ENCODE data around the gene LCNL1.
"Not testable (repeated sequence)": the region's sequence is repeated elsewhere in the genome, so short reads cannot be mapped to it uniquely, and the experiment has no call there.

The LCNL1 gene

DNA sequence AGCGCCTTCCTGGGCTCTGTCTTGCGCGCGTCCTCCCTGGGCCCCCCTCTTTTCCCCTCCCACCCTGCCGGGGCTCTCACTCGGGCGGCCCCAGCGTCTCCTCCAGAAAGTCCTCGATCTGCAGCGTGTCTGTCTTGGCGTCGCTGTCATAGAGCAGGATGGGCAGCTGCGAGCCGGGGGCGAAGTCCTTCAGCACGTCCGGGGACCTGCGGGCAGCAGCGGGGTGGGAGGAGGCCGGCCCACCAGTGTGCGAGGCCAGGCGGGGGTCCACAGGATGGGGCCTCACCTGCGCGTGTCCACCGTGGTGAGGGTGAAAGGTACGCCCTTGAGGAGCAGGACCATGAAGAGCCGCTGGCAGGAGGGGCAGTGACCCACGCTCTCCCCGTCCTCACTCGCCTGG is 12.6 kb downstream of the LCNL1 start:
- DNase-seq, result no peak

DNA sequence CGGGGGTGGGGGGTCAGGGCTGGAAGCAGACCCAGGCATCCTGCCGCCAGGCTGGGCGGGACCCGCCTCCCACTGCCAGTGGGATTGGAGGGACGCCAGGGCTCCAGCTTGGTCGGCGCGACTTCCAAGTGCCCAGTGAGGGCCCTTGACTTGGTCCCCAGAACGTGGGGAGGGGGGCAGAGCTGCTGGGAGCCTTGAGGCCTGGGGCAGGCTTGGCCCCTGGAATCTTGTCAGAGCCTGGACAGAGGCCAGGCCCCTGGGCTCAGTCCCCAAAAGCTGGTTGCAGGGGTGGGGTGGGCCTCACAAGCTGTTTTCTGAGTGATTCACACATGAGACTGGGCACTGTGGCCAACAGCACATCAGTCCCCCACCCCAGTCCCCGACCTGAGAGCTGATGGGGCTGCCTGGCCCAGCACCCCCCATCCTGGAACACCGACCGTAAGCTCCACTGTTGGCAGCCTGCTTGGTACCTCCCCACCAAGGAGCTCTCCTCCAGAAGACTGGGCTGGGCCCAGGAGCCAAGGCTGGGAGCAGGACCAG is 13.0 kb downstream of the LCNL1 start:
- no peak for DNase-seq

DNA sequence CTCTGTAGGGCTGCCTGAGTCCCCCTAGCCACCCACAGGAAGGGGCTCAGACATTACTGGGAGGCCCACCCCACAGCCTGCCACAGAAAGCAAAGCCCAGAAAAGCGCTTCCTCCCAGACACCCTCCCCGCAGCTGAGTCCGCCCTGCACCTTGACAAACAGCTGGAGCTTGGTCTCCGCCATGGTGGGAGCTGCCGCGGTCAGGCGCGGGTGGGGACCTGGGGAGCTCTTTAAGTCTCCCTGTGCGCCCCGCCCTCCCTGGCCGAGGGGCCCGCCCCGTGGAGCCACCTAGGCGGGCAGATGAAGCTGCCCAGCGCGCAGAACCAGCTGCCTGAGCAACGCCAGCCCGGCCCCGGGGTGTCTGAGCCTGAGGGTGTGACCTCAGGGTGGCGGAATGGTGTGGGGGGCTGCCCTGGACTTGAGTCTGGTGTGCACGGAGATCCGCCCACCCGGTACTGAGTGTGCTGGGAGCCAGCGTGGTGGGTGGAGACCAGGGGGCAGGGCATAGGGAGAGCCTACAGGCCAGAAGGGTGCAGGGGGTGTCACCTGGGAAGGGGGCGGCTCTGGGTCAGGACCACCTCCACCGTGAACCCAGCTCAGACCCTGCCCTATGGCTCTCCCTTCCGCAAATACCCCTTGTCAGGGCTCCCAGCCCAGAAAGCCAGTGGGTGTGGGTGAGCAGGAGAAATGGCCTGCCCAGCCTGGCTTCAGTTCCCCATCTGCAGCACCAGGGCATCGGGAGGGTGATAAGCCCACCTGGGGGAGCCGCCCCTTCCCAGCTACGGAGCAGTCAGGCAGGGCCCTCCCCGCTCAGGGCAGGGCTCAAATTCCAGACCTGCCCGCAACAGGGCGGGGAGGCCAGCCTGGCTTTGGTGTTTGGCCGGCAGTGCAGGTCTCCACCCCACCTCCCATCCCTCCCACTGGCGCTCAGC is 13.8 kb downstream of the LCNL1 start, which contains the start of gene CLIC3:
TSS of gene CLIC3 (minus strand) at position 208 of the 932 bp plus-strand sequence. CDS start at position 183, 25 bp downstream.
- peak; percentile 34 for DNase-seq

DNA sequence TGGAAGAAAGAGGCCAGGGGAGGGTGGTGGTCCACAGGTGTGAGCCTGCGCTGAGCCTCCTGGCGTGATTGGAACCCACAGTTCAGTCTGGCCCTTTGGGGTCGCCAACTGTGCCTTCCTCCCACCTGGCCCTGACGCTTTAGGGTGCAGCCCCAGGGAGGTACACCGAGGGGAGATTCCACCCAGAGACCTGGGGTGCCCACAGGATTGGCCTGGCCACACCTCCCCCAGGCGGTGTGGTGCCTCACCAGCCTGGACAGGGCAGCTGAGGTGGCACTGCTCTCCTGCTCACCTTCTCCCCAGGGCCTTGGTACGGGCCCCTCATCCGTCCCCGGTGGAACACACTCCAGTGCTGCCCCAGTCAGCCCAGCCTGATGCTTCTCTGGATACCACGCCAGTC is 14.6 kb downstream of the LCNL1 start:
- DNase-seq, result no peak

DNA sequence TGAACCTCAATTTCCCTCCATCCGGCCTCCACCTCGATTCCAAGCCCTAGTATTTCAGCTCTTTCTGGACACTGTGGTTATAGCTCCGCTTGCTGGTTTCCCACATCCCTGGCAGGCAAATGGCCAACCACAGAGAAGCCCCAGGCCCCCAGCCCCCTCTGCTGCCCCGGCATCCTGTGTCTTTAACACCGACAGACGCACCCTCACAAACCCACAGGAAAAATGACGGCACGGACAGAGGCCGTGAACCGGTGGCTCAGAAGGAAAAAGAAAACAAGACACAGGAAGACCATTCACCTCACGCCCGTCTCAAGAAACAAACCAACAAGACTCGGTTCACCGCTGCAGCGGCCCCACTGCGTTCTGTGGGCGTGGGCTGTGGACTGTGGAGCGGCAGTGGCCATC is 15.0 kb downstream of the LCNL1 start:
- no peak for DNase-seq

DNA sequence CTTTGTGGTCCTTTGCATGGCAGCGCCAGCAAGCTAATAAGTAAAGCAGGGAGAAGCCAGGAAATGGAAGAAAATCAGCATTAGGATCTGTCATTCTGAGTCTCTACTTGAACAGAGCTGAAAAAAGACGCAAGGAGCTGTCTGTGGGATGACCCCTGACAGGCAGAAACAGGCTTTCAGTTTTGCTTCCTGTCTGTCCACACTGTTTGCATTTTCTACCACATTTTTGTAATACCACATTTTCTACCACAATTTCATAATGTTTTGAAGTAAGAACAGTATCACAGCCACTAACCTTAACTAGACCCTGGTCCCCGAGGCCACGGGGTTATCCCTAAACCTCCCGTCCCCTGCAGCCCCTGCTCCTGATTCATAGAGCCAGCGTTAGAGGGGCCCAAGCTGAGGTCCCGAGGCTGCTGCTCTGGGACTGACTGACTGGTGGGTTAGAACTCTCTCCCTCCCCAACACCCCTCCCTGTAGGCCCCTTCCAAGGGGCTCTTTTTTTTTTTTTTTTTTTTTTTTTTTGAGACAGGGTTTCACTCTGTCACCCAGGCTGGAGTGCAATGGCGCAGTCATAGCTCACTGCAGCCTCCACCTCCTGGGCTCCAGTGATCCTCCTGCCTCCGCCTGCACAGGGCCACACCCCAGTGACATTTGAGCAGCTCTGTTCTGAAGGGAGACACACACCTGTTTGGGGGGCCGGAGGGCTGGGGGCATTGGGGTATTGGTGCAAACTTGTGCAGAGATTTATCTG is 17.6 kb downstream of the LCNL1 start:
- DNase-seq, result no peak

DNA sequence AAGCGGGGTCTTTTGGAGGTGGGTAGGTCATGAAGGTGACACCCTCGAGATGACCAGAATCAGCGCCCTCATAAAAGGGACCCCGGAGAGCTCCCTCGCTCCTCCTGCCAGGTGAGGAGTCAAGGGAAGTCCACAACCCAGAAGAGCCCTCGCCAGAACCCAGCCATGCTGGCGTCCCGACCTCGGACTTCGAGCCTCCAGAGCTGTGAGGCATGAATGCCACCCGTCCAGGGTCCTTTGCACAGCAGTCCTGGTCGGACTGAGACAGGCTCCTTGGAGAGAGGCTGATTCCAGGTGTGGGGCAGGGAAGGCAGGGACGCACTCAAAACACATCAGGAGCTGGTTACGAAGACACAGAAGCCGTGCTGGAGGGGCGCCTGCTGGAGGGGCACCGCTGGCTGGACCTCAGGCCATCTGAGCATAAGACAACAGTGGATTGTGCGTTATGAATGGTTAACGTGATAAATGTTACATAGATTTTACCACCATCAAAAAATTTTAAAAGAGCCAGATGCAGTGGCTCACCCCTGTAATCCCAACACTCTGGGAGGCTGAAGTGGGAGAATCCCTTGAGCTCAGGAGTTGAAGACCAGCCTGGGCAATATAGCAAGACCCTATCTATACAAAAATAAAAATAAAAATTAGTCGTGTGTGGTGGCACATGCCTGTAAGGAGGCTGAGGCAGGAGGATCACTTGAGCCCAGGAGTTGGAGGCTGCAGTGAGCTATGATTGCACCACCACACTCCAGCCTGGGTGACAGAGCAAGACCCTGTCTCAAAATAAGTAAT is 19.3 kb downstream of the LCNL1 start:
- no peak for DNase-seq

DNA sequence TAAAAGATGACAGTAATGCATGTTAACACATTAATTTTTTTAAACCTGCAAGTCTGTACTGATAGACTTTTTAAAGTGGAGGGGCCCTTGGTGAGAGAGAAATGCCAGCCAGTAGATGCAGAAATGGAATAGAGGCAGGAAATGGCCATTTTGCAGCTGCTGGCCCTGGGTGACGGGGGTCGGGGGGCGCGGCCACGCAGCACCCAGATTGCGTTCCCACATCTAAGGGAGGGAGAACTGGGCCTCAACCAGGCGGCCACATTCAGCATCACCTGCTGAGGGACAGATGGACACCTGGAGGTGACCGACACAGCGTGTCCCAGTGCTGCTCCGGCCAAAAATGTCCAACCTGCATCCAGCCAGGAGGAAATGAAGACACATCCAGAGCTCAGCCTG is 19.9 kb downstream of the LCNL1 start:
- DNase-seq, result no peak

DNA sequence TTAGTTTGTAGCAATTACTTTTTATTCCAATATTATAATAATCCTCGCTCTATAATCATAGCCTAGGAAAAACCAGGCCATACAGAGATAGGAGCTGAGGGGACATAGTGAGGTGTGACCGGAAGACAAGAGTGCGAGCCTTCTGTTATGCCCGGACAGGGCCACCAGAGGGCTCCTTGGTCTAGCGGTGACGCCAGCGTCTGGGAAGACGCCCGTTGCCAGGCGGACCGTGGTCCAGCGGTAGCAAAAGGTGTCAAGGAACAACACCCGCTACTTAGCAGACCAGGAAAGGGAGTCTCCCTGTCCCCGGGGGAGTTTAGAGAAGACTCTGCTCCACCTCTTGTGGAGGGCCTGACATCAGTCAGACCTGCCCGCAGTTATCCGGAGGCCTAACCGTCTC is 21.5 kb downstream of the LCNL1 start:
- DNase-seq, result not testable (repeated sequence)

DNA sequence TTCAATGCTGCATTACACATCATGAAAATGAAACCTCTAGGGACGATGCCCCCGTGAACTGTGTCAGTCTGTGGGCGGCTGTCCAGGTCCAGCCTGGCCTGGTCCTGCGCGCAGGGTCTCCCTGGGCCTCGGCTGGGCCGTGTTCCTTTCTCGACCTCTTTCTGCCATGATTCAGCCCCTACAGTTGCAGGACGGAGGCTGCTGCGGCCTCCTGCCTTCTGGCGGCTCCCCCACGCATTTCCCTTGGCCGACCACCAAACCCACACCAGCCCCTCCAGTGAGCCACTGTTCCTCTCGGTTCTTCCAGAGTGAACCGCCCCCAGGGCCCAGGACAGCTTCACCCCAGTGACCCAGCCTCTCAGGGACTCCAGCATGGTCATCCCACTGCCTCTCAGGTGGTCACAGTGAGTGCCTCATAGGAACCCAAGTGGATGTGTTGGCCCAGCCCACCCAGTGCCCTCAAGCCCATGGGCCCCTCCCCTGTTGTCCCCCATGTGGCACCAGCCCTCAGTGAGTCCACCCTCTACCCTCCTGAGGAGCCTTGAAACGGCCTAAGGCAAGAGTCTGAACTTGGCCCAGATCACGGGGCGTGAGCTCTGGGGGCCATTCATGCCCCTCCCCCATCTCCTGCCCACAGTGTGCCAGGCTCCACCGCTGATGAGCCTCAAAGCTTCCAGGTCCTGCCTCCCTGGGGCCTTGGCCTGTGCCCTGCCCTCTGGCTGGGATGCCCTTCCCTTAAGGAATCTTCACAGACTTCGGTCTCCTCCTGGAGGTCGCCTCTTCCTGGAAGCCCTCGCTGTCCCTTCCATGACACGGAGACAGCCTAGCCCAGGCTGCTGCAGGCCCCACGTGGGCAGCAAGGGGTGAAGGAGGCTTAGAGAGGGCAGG is 23.6 kb downstream of the LCNL1 start:
- no peak for DNase-seq

DNA sequence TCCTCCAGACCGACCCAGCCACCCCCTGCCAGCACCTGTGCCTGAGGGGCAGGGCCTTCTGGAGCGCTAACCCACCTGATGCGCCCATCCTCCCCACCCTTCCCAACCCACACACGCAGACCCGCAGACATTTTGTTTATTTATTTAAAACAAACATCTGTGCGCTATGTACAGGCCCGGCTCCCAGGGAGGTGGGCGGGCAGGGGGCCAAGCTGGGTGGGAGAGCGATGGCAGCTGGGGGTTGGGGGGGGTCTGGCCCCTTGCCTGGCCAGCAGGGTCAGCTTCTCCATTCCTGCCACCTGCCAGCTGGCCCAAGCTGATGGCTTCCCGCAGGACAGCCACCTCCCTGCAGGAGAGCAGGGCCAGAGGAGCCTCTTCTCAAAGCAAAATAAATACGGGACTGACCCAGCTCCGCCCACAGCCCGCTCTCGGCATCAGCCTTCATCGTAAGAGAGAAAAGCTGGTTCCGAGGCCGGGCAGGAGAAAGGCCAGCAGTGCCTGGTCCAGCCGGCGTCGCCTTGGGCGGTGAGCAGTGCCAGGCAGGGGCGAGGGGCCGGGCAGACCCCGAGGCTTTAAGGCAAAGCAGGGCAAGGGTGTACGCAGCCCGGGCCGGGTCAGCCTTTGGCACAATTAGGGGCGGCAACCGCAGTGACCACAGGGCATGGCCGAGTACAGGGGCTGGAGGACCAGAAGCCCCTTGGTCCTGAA is 24.5 kb downstream of the LCNL1 start:
- DNase-seq, result no peak

DNA sequence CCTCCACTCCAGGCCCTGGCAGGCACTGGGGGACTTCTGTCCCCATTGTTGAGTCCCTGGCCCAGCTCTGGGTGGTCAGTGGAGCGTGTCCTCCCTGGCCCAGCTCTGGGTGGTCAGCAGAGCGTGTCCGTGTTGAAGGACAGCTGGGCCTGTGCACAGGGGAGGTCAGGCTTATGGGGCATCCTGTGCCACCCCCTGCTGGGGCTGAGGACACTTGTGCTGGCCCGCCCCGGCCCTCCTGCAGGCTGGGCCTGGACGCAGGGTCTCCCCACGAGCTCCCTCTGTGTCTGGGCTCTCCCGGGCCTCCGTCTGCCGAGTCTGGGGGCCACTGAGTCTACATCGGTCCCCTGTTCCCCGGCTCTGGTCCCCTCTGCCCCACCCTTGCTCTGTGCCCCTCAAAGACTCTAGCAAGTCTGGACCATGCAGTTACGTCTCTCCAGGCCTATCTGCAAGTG is 25.1 kb downstream of the LCNL1 start:
- DNase-seq, result no peak

DNA sequence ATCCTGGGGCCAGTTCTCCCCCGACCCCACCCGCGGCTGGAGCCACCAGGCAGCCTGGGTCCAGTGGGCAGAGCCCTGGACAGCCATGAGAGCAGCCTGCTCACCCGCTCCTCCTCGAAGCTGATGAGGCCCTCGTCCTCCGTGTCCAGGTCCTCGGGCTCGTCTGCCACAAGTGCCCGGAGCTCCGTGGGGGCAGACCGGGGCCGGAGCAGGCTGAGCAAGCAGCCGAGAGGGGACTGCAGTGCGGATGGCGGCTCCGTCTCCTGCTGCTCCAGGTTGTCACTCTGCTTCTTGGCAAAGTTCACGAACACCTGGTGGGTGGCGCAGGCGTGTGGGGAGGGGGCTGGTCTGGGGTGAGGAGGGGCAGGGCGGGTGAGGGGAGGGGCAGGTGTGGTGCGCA is 25.5 kb downstream of the LCNL1 start:
- DNase-seq, result no peak

DNA sequence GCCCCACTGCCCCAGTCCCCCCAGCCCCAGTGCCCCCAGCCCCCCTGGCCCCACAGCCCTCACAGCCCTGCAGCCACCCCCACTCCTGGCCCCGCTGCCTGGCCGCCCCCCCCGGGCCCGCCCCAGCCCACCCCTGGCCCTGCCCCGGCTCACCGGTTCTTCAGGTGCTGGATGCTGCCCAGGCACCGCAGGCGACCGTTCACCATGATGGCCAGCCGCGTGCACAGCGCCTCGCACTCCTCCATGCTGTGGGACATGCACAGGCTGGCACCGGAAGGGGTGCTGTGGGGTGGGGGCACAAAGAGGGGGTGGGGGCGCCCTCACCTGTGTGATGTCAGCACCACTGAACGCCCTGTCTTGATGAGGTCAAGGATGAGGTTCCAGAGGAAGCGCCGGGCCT is 26.4 kb downstream of the LCNL1 start:
- no peak for DNase-seq

DNA sequence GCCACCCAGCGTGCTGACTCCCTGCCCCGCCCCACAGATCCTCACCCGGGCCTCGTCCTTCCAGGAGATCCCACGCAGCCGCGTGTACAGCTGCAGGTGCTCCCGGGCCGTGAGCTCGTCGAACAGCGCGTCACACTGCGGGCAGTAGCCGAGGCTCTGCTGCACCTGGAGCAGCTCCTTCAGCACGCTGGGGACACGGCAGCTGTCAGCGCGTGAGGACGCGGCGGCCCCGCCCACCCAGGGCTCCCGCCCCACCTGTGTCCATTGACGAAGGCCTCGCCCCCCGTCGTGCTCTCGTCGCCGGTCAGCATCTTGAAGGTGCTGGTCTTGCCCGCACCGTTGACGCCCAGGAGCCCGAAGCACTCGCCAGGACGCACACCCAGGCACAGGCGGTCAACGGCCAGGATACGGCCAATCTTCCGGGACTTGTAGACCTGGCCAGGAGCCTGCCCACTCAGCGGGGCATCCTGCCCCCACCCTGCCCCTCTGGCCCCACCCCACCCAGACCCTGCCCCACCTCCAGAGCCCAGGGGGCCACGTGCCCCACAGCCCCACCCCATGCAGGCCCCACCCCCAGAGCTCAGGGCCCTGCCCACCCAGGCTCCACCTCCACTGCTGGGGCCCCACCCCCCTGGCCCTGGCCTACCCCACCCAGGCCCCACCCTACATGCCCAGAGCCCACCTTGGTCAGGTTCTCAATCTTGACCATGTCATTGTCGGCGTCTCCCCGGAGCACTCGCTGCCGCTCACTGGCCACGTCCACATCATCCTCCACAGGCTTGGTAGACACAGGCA is 27.3 kb downstream of the LCNL1 start:
- no peak for DNase-seq

DNA sequence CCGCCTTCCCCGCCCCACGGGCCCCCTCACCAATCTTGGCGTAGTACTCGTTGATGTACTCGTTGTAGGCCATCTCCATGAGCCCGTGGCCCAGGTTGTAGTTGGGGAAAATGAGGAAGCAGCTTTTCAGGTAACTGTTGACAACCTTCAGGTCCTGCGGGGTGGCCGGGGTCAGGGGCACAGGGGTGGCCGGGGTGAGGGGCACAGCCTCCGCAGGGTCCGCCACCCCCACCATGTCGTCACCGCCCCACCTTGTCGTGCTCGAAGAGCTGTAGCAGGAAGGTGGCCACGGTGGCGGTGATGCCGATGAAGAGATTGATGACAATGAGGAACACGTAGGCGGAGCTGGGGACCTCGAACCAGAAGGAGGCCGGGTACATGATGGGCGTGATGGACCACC is 28.4 kb downstream of the LCNL1 start:
- no peak for DNase-seq

DNA sequence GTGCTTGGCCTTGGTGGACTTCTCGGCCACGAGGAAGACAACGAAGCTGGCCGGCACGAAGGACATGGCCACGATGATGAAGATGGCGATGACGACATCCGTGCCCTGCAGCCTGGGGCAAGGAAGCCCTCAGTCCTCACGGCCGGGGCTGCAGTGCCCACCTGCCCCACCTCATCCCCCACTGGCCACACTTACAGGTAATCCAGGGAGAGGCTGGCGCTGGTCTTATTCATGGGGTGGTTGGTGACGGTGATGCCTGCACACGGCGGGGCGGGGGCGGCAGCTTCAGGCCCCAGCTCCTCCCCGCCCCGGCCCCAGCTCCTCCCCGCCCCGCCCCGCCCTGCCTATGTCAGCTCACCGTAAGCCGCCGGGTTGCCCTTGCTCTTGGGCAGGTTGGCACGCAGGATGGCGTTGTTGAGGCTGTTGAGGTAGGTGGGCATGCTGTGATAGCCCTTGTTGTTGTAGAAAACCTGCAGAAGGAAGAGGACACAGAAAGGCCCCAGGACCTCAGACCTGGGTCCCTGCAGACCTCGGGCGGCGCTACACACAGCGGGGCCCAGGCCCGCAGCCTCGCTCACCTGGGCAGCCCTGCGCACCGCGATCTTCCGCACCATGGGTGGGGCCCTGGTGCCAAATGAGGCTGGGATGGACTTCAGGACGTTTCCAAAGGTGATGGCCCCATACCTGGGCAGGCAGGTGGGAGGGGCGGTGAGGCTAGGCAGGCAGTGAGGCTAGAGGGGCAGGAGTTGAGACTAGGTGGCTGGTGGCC is 29.3 kb downstream of the LCNL1 start:
- no peak for DNase-seq

DNA sequence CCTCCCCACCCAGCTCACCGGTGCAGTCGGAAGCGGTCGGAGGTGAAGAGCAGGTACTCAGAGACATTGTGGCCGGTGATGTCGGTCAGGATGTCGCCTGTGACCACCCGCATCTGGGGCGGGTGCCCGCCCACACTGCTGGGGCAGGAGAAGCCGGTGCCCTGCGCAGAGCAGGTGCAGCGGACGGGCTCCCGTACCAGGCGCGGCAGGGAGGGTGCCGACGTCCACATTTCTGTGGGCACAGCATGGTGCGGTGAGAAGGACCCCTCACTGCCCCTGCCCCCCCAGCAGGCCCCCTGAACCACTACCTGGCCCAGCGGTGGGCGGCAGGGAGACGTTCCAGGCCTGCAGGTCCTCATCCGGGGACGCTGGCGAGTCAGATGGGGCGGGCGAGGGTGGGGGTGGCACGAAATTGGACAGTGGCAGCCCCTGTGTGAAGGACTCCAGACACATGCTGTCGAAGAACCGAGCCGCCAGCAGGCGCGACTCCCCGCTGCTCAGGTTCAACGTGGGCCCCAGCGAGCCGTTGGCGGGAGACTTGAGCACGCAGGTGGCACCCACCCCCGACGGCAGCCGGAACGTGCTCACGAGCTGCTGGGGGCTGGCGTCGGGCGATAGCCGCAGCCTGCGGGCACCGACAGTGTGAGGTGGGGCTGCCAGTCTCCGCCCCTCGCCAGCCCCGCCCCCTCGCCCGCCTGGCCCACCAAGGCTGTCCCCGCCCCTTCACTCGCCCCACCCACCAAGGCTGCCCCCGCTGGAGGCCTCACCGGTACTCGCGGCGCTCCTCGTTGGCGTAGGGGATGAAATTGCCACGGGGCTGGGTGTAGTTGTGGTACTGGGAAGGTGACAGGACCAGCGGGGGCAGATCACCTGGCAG is 30.1 kb downstream of the LCNL1 start:
- no peak for DNase-seq

All from activated CD4-positive, alpha-beta T cell treated with anti-CD3 and anti-CD28 coated beads for 48 hours (primary cell).